ENCODE measurements around the gene SCN3B. TPM values are rescaled to one million over a fixed set of nuclear protein-coding genes. Genes with fewer than 3 reads are reported as not detected.
"Not testable (repeated sequence)": the region's sequence is repeated elsewhere in the genome, so short reads cannot be mapped to it uniquely, and the experiment has no call there.

Gene SCN3B, protein sequence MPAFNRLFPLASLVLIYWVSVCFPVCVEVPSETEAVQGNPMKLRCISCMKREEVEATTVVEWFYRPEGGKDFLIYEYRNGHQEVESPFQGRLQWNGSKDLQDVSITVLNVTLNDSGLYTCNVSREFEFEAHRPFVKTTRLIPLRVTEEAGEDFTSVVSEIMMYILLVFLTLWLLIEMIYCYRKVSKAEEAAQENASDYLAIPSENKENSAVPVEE
- 54.9 TPM for polyA plus RNA-seq (ENCODE audit: insufficient read length)

DNA sequence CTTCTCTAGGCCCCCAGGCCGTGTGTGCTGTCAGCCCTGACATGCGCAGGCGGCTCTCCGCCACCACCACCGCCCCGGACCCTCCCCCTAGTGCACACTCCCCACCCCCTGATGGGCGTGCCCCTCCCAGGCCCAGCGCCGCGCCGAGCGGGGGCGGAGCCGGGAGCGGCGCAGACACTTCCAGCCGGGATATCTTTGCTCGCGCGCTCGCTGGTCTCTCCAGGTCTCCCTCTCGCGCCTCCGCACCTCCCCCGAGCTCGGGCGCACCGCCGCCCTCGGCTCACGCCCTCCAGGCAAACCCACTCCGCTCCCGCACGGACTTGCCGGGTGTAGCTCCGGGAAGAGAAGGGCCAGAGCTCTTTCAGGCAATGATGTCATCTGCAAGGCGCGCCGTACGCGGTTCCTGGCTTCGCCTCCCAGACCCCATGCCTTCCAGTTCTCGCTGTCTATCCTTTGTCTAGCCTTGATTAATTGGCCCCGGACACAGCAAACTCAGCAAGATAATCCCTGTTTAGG lies at the start of gene SCN3B:
Gene SCN3B (minus strand): TSS at position 59 of the 516 bp plus-strand sequence. CDS start 823 bp downstream, outside the sequence.
- DNase-seq (ENCODE audit: low read depth): no peak

DNA sequence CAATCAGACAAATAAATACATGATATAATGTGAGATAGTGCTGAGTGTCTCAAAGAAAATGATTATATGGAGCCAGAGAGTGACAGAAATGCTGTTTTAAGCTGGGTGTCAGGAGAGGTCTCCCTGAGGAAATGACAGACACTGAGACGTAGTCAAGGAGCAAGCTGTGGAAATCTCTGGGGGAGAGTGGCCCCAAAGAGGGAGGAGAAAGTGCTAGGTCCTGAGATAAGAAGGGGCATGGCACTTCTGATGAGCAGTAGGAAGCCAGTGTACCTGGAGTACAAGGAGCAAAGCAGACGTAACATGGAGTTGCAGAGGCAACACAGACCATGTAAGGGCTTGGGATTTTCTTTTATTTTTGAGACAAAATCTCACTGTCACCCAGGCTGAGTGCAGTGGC lies 48.3 kb upstream of the SCN3B start:
- no peak for DNase-seq (ENCODE audit: low read depth)

DNA sequence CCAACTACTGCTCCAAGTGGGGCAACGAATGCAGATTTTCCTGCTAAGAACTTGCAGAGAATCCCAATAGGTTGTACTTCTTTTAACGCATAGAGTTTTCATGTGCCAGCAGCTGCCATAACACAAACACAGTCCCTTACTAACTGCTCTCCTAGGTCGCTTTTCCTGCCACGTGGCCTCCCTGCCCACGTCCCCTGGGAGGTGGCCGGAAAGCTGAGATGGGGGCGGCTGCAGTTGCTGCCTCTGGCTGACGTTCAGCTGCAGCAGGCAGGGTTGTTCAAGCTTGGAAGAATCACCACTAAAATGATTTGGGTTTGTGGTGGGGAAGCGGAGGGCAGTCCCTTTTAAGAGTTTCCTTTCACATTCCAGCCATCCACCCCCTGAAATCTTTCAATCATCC lies 47.7 kb upstream of the SCN3B start:
- no peak for DNase-seq (ENCODE audit: low read depth)

DNA sequence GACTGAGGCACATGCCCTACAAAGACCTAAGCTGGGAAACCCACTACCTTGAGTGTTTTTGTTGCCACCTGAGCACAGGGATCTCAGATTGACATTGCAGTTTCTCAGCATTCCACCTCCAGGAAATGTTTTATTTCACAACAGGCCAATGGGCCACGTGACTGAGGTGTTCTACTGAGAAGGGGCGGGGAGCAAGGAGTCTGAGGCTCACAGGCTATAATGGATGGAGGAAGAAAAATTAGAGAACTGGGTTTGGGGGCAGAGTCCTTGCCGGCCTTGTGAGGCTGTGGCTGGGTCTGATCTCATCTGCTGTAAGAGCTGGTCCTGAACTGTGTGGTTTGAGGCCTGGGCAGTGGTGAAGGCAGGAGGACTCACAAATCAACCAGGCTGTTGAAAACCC lies 46.3 kb upstream of the SCN3B start:
- DNase-seq (ENCODE audit: low read depth): no peak

DNA sequence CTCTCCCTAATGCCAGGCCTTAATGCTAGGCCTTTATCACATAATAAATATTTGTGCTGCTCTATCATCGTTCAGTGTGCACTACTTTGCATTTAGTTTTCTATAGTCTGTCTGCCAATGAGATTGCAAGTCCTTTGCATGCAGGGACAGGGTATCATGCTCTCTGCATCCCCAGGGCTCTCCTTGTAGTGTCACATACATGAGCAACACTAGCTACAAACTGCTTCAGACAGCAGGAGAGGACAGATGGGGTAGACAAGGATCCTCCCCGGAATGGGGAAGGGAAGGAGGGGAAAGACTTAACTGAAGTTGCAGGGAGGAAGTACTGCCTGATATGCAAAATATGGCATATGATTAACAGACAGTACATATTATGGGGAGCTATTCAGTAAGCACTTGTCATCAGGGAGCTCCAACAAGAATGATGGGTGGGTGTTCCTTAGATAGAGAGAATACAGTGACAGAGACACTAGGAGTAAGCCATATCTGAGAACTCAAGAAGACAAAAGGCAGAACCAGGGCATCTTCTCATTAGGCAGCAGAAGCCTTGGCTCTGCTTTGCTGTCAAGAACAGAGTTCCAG lies 44.2 kb upstream of the SCN3B start:
- no peak for DNase-seq (ENCODE audit: low read depth)

DNA sequence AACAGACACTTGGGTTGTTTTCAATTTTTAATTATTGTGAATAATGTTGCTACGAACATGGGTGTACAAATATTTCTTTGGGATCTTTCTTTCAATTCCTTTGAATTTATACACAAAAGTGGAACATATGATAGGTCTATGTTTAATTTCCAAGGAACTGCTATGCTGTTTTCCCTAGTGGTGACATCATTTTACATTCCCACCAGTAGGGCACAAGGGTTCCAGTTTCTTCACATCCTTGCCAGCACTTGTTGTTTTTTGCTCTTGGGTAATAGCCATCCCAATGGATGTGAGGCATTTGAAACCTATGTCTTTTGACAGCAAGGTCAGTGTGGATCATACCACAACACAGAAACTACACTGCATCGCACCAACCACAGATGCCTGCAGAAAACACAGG lies 41.8 kb upstream of the SCN3B start:
- DNase-seq (ENCODE audit: low read depth): no peak

DNA sequence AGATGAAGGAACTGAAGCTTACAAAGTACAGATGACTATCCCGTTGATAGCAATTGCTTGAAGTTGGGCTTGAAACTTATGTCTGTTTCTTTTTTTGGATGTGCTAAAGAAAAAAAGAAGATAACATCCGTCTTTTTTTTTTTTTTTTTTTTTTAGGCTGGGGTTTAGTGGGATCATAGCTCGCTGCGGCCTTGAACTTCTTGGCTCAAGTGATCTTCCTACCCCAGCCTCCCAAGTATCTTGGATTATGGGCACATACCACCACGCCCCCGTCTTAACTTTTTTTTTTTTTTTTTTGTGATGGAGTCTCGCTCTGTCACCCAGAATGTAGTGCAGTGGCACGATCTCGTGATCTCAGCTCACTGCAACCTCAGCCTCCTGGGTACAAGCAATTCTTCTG lies 40.8 kb upstream of the SCN3B start:
- DNase-seq (ENCODE audit: low read depth): no peak

DNA sequence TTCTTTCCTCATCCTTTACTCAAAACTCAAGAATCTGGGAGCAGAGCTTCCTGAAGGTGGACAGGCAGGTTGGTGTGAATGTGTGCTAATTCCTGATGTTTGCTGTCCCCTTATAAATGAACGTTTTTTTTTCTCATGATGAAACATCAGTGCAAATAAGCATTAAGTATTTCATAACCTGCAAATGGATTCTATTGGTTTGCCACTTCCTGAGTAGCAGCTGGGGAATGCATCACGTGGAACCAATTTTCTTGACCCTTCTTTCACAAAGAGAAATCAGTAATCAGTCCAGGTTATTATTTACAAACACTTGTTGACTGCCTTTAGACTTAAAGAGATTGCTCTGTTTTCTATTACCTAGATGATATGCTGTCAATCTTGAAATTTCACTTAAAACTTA lies 40.1 kb upstream of the SCN3B start:
- DNase-seq (ENCODE audit: low read depth): no peak

DNA sequence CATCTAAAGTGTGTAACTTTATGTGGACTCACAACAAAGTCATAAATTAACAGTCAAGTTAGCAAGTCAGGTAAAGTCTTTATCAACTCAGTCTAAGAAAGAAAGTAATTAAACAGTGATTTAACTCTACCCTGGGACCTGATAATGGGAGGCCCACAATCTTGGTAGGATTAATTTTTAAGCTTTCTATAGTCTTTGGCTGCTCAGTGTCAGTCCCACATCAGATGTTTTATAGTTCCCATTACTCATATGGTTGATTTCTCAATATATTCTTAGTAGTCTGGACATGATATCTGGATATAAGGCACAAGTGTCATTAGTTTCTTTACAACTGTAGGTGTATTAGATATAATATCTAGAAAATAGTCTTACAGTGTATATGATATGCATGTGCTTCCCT lies 38.5 kb upstream of the SCN3B start:
- no peak for DNase-seq (ENCODE audit: low read depth)

DNA sequence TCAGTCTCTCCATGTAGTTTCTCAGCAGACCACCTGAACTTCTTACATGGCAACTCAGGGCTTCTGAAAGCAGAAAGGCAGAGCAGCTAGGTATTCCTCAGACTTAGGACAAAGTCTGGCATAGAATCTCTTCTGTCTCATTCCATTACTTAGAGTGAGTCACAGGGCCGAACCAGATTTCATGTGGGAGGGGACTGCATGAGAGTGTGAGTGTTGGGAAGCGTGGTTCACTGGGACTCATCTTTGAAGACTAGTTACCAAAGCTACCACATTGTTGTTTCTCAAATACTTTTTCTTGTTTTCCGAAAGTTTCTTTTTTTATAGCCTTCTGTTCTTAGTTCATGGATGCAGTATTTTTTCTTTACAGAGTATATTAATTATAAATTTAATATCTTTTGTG lies 36.1 kb upstream of the SCN3B start:
- no peak for DNase-seq (ENCODE audit: low read depth)

DNA sequence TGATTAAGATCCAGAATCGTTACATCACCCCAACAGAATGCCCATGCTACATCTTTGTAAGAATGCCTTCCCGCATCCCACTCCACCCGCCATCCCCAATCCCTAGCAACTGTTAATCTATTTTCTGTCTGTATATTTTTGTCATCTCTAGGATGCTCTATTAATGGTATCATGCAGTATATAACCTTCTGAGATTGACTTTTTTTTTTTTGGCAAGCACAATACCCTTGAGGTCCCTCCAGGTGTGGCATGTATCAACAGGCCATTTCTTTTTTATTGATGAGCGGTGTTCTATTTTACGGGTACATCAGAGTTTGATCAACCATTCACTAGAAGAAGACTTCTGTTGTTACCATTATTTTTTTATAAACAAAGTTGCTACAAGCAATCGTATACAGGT lies 30.2 kb upstream of the SCN3B start:
- no peak for DNase-seq (ENCODE audit: low read depth)

DNA sequence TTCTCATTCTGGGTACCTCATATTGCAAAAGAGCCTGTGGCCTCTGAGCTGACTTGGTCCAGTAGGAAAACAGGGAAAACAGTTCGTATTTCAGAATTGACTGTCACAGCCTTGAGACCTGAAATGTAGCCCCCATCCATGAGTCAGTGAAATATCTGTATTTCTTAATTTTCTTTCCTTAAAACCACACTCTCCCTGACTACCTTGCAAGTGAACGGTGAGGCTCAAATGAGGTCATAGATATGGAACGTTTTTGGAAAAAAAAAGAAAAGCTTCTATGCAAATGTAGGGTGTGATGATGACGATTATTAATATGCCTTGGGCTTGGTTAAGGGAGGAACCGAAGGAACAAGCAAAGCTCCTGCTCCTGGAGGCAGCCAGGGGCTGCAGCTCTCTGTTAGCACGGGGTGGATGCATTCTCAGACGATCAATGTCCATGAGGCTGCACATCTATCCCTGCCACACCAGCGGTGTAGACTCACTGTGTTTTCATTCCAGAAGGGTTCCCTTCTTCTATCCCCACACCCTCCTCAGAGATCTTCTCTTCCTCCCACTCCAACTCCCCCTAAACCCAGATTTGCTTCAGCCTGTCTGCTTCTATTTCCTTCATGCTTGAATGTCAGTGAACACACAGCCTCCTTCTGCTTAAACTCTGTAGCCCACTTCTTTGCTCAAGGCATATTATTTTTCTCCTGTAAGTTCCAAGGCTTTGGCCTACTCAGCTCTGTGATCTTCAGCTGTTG lies 29.2 kb upstream of the SCN3B start:
- no peak for DNase-seq (ENCODE audit: low read depth)

DNA sequence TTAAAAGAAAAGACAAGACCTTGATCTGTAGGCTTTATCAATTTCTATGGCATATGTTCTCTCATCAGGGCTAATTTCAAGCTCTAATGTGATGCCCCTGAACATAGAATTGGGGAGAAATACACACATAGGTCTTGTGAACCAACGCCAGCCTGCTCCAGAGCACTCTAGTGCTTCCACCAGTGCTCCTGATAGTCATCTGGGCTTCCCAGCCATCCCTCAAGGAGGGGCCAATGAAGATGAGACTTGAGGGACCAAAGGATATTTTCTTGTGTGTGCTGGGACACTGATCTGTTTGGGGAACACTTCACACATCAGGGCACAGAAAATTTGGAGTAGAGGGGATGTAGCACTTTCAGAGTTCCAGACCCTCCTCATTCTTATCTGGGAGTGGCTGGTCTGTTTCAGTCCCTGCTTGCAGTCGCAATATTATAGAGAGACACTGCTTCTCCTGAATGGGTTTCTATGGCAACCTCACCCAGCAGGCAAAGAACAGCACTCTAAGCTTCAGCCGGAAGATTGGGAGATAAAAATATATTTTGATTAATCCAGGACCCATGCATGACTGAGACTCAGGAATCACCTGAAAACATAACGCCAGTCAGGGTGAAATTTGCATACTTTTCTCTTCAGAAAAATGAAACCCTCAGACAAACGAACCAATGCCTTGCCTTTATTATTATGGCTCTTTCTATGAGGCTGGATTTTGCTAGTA lies 28.4 kb upstream of the SCN3B start:
- DNase-seq (ENCODE audit: low read depth): no peak

DNA sequence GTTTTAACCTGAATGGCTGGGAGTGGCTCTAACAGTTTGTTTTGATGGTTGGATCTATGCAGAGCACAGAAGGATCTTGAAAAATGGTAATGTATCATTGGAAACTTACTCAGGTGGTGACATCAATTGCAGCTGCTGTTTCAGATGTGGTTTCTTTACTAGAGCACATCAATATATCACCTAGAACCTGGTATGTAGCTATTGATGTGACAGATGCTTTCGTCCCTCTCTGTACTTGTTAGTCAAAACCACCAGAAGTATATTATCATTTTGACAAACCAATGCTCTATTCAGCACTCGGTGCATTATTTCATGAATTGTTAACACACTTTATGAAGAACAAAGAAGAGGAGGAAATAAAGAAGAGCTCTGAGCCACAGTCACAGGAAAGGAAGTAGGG lies 26.6 kb upstream of the SCN3B start:
- no peak for DNase-seq (ENCODE audit: low read depth)

DNA sequence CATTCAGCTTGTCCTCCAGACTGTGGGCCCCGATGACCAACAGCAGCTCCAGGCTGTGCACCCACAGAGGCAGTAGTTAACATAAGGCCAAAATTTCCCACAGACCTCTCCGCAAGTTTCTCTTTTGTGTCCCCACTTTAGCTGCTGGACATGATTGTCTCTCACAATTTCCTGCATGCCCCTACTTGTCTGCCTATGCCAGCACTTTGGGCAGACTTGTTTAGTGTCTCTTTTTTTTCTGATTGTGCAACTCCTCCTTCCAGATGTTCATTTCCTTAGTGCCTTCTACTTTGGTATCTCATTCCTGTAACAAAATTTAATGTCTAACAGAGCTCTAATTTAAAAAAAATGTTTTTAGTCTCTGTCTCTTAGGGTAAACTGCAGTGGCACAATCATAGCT lies 23.8 kb upstream of the SCN3B start:
- DNase-seq (ENCODE audit: low read depth): no peak

DNA sequence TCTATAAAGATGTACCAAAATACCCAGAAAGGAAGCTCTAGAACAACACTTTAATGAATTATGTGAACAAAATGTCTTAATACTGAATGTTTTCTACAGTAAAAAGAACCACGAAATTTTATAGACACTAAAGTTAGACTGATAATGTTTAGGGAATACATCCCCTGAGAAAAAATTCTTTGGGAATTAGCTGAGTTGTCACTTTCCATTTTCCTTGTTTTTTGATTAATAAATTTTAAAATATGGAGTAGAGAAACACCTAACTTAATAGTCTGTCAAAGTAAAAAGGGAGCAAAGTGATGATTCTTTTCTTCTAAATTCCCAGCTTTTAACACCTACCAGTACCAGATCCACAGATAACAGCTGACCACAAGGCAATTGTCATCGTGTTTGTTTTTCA lies 23.1 kb upstream of the SCN3B start:
- DNase-seq (ENCODE audit: low read depth): no peak

DNA sequence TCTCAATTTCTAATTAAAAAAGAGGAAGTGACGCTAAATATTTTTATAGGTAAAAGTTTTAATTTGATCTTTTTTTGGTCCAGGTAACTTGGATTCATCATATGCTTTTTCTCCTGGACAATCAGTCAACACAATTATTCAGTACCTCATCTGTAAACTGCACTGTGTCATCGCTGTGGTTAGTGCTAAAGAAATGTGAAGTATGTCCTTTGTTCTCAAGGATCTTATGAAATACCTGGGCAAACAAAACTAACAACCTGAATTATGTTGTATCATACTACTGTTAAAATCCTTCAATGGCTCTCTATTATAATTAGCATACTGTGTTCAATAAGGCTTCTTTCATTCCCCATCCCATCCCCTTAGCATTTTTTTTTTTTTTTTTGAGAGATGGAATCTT lies 19.9 kb upstream of the SCN3B start:
- no peak for DNase-seq (ENCODE audit: low read depth)

DNA sequence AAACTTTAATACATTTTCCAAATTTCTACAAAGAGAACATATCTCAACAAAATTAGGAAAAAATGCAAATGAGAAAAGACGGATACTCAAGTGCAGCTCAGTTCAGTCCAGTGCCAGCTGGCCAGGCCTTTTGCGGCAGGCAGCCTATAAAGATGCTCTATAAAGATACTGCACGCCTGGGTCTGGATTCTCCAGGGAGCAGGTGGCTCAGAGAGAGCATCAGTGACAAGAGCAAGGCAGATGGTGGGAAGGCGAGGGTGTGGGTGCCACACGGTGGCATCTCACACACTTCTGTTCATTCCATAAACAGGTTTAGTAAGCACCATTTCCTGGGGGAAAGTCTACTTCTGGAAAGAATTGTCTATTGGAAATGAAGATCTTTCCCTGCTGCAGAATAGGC lies 18.1 kb upstream of the SCN3B start:
- no peak for DNase-seq (ENCODE audit: low read depth)

DNA sequence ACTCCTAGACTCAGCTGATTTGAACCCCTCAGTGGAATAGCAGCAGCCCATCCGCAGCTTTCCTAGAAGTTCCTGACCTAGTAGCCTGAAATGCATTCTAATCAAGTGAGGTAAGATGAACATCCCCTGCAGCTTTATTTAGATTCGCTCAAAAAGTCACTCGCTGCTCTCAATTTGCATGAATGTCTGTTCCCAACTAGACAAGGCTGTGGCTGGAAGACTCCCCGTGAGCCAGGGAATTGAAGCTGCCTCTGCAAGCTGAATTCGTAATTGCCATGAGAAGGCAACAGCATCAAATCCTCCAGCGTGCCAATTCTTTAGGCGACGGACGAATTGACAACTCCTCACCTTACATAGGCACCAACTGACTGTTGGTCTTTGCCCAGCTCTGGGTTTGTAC lies 17.1 kb upstream of the SCN3B start:
- DNase-seq (ENCODE audit: low read depth): no peak

DNA sequence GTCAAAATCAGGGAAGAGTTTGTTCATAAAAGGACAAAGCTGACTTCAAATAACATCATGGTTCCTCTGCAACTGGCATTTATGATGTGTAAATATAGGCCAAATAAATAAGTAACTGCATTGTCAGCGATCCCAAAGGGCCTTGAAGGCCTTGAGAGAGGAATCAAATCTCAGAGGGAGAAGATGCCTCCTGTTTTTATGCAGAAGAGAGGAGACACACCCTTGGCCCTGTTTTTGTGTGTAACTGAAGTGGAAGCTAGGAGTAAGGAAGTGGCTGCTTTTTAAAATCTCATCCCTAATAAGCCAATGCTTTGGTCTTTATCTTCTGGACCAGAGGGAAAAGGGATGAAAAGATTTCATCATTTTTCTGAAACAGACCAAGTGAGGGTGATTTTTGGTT lies 15.7 kb upstream of the SCN3B start:
- no peak for DNase-seq (ENCODE audit: low read depth)

DNA sequence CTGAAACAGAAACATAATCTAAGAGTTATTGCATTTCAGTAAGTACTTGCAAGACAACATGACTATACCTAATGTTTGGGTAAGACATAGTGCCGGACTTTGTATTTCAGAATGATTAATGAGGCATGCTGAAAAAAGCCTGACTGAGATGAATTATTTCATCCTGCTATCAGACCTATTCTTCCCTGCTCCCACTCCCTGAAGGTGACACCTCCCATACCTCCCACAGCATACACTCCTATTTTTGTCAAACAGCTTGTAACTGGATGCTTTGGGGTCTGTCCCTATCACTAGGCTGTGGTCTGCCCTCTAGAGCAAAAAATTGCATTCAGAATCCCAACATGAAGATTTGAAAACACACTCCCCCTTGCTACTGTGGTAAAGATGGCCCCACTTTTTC lies 10.9 kb upstream of the SCN3B start:
- DNase-seq (ENCODE audit: low read depth): no peak

DNA sequence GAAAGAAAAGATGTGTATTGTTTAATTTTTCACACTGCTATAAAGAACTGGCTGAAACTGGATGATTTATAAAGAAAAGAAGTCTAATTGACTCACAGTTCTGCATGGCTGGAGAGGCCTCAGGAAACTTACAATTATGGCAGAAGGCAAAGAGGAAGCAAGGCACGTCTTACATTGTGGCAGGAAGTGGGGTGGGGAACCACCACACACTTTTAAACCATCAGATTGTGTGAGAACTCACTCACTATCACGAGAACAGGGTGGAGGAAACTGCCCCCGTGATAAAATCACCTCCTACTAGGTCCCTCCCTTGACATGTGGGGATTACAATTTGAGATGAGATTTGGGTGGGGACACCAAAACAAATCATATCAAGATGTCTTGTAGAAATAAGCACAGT lies 5.5 kb upstream of the SCN3B start:
- DNase-seq (ENCODE audit: low read depth): not testable (repeated sequence)

DNA sequence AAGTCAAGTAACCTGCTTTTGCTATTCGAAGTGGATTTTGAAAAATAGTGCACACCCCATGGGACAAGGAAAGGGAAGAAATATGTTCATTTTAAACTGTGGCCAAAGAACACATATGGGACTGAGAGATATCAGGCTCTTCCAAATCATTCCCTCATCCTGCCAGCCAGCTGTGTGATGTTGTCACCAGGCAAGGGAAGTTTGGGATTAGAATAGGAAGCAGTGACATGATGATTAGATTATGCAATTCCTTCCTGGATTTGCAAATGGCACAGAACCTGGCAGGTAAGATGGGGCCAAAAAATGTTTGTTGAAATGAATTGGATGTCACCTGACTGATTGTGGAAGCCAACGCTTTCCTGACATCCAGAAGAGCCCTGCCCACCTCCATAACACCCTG lies 4.9 kb upstream of the SCN3B start:
- DNase-seq (ENCODE audit: low read depth): no peak
